Fibroblast of skin of left biceps (primary cell): ENCODE results near the gene NCAM2.
"Not testable (repeated sequence)": the region's sequence is repeated elsewhere in the genome, so short reads cannot be mapped to it uniquely, and the experiment has no call there.

Experiments
- DNase-seq, 2 experiments: peaks; one replicate each; pipeline ENCODE4 v3.0.0-alpha.2; 2013; ENCODE audit warnings: low read depth in 2 of 2

The NCAM2 gene

GRCh38 chr21:21301013-21301412, 302.8 kb downstream of the NCAM2 start:
- no peak for DNase-seq

- no peak for DNase-seq
These were observed 311.3 kb downstream of the NCAM2 start for GRCh38 chr21:21309510-21309909.

GRCh38 chr21:21324297-21324696, 326.1 kb downstream of the NCAM2 start:
- no peak for DNase-seq

- DNase-seq, result no peak
These were observed 334.3 kb downstream of the NCAM2 start for GRCh38 chr21:21332492-21332891.

- no peak for DNase-seq
These were observed 342.8 kb downstream of the NCAM2 start for GRCh38 chr21:21341041-21341440.

- no peak for DNase-seq
These were observed 347.1 kb downstream of the NCAM2 start for GRCh38 chr21:21345296-21345695.

GRCh38 chr21:21345872-21346271, 347.7 kb downstream of the NCAM2 start:
- no peak for DNase-seq

GRCh38 chr21:21366277-21366676, 368.1 kb downstream of the NCAM2 start:
- DNase-seq, result no peak

- DNase-seq, result no peak
These were observed 369.4 kb downstream of the NCAM2 start for GRCh38 chr21:21367583-21367982.

- DNase-seq, result no peak
These were observed 375.8 kb downstream of the NCAM2 start for GRCh38 chr21:21373969-21374368.

- no peak for DNase-seq
These were observed 384.9 kb downstream of the NCAM2 start for GRCh38 chr21:21383126-21383525.

- no peak for DNase-seq
These were observed 386.8 kb downstream of the NCAM2 start for GRCh38 chr21:21384977-21385376.

- no peak for DNase-seq
These were observed 387.2 kb downstream of the NCAM2 start for GRCh38 chr21:21385404-21385803.

- DNase-seq, result no peak
These were observed 389.7 kb downstream of the NCAM2 start for GRCh38 chr21:21387916-21388315.

- no peak for DNase-seq
These were observed 395.9 kb downstream of the NCAM2 start for GRCh38 chr21:21394064-21394463.

GRCh38 chr21:21396424-21396823, 398.2 kb downstream of the NCAM2 start:
- DNase-seq, result no peak

- DNase-seq, result no peak
These were observed 399.3 kb downstream of the NCAM2 start for GRCh38 chr21:21397464-21397863.

- DNase-seq, result no peak
These were observed 403.2 kb downstream of the NCAM2 start for GRCh38 chr21:21401444-21401843.

GRCh38 chr21:21402187-21402586, 404.0 kb downstream of the NCAM2 start:
- DNase-seq, result not testable (repeated sequence)

GRCh38 chr21:21404261-21404660, 406.1 kb downstream of the NCAM2 start:
- not testable (repeated sequence) for DNase-seq

- no peak for DNase-seq
These were observed 408.7 kb downstream of the NCAM2 start for GRCh38 chr21:21406921-21407320.

GRCh38 chr21:21412096-21412495, 413.9 kb downstream of the NCAM2 start:
- no peak for DNase-seq

- no peak for DNase-seq
These were observed 417.5 kb downstream of the NCAM2 start for GRCh38 chr21:21415741-21416140.

GRCh38 chr21:21434944-21435343, 436.7 kb downstream of the NCAM2 start:
- DNase-seq, result no peak
